ENCODE results near the gene KIF3A. TPM values are rescaled to one million over a fixed set of nuclear protein-coding genes. Genes with fewer than 3 reads are reported as not detected.

The KIF3A gene
- total RNA-seq, 1 donor from 2014 or later = 25.4 TPM

GRCh38 chr5:132770476-132771159 is 33.3 kb upstream of the KIF3A start:
- peaks cover 89% of the 10 kb centered on the region for H3K79me2 ChIP-seq (ENCODE audit: insufficient read depth, low read length)
- Mint-ChIP-seq H3K27me3 (ENCODE audit: low read depth, unreplicated experiment) (no peaks in the 10 kb centered on the region), H3K27ac (ENCODE audit: unreplicated experiment) (peak overlapping the region; percentile 93), H3K4me1 (ENCODE audit: low read depth, unreplicated experiment) (peaks cover 56% of the 10 kb centered on the region), H3K36me3 (ENCODE audit: low read depth, unreplicated experiment) (peaks cover 6% of the 10 kb centered on the region), H3K4me3 (ENCODE audit: unreplicated experiment) (peak overlapping the region; percentile 57), H3K9me3 (ENCODE audit: unreplicated experiment) (no peaks in the 10 kb centered on the region)
- no peak overlapping the region for H3K4me3 ChIP-seq (ENCODE audit: insufficient read depth, low read depth, low read length)
- peaks cover 15% of the 10 kb centered on the region for H3K4me1 ChIP-seq (ENCODE audit: insufficient read depth, low read length)
- no peak overlapping the region for H3K4me2 ChIP-seq (ENCODE audit: low read length)
- H3K27ac ChIP-seq (ENCODE audit: low read depth, low read length) = no peak overlapping the region
- FAIRE-seq = no peak
- peaks cover 88% of the 10 kb centered on the region for H4K20me1 ChIP-seq (ENCODE audit: insufficient read depth, low read length)
- H3K9ac ChIP-seq (ENCODE audit: low read length) = no peak overlapping the region
- DNase-seq (ENCODE audit: low read depth) = no peak
- no peaks in the 10 kb centered on the region for H3K9me3 ChIP-seq (ENCODE audit: insufficient read depth, low read depth, low read length)
- TF ChIP-seq CTCF (IDR thresholded peaks at IDR 0.05; ENCODE audit: insufficient read depth, low read depth, low read length) = no peak
- no peak for TF ChIP-seq EZH2 (IDR thresholded peaks at IDR 0.05; ENCODE audit: insufficient read depth, low read length)
- no peaks in the 10 kb centered on the region for H3K36me3 ChIP-seq (ENCODE audit: insufficient read depth, low read length)
- H2AFZ ChIP-seq (ENCODE audit: low read depth, low read length) = no peak overlapping the region
- H3K27me3 ChIP-seq (ENCODE audit: insufficient read depth, low read length) = no peaks in the 10 kb centered on the region

- H3K4me3 ChIP-seq (ENCODE audit: insufficient read depth, low read depth, low read length) = no peak overlapping the region
- no peaks in the 10 kb centered on the region for H3K9me3 ChIP-seq (ENCODE audit: insufficient read depth, low read depth, low read length)
- Mint-ChIP-seq H3K27ac (ENCODE audit: unreplicated experiment) (no peak overlapping the region), H3K36me3 (ENCODE audit: low read depth, unreplicated experiment) (peaks cover 9% of the 10 kb centered on the region), H3K9me3 (ENCODE audit: unreplicated experiment) (no peaks in the 10 kb centered on the region), H3K4me3 (ENCODE audit: unreplicated experiment) (no peak overlapping the region), H3K27me3 (ENCODE audit: low read depth, unreplicated experiment) (no peaks in the 10 kb centered on the region), H3K4me1 (ENCODE audit: low read depth, unreplicated experiment) (peaks cover 42% of the 10 kb centered on the region)
- no peak overlapping the region for H2AFZ ChIP-seq (ENCODE audit: low read depth, low read length)
- TF ChIP-seq EZH2 (IDR thresholded peaks at IDR 0.05; ENCODE audit: insufficient read depth, low read length) (no peak), CTCF (IDR thresholded peaks at IDR 0.05; ENCODE audit: insufficient read depth, low read depth, low read length) (no peak)
- peaks cover 7% of the 10 kb centered on the region for H3K36me3 ChIP-seq (ENCODE audit: insufficient read depth, low read length)
- no peaks in the 10 kb centered on the region for H3K27me3 ChIP-seq (ENCODE audit: insufficient read depth, low read length)
- H4K20me1 ChIP-seq (ENCODE audit: insufficient read depth, low read length) = peaks cover 71% of the 10 kb centered on the region
- no peak overlapping the region for H3K9ac ChIP-seq (ENCODE audit: low read length)
- peaks cover 70% of the 10 kb centered on the region for H3K79me2 ChIP-seq (ENCODE audit: insufficient read depth, low read length)
- FAIRE-seq (no peak), DNase-seq (ENCODE audit: low read depth) (no peak)
- no peak overlapping the region for H3K27ac ChIP-seq (ENCODE audit: low read depth, low read length)
- H3K4me1 ChIP-seq (ENCODE audit: insufficient read depth, low read length) = peaks cover 15% of the 10 kb centered on the region
- H3K4me2 ChIP-seq (ENCODE audit: low read length) = peak overlapping the region; percentile 69
These were observed 31.1 kb upstream of the KIF3A start for GRCh38 chr5:132768485-132768868.

GRCh38 chr5:132767150-132767549 is 29.8 kb upstream of the KIF3A start:
- TF ChIP-seq CTCF (IDR thresholded peaks at IDR 0.05; ENCODE audit: insufficient read depth, low read depth, low read length) (no peak), EZH2 (IDR thresholded peaks at IDR 0.05; ENCODE audit: insufficient read depth, low read length) (no peak)
- Mint-ChIP-seq H3K9me3 (ENCODE audit: unreplicated experiment) (no peaks in the 10 kb centered on the region), H3K27me3 (ENCODE audit: low read depth, unreplicated experiment) (no peaks in the 10 kb centered on the region), H3K4me3 (ENCODE audit: unreplicated experiment) (peak overlapping the region; percentile 27), H3K36me3 (ENCODE audit: low read depth, unreplicated experiment) (peaks cover 15% of the 10 kb centered on the region), H3K4me1 (ENCODE audit: low read depth, unreplicated experiment) (peaks cover 32% of the 10 kb centered on the region), H3K27ac (ENCODE audit: unreplicated experiment) (peak overlapping the region; percentile 89)
- FAIRE-seq (no peak), DNase-seq (ENCODE audit: low read depth) (no peak)
- Histone ChIP-seq H3K27ac (ENCODE audit: low read depth, low read length) (peak overlapping the region; percentile 17), H4K20me1 (ENCODE audit: insufficient read depth, low read length) (peaks cover 61% of the 10 kb centered on the region), H3K4me3 (ENCODE audit: insufficient read depth, low read depth, low read length) (no peak overlapping the region), H3K27me3 (ENCODE audit: insufficient read depth, low read length) (no peaks in the 10 kb centered on the region), H3K36me3 (ENCODE audit: insufficient read depth, low read length) (peaks cover 7% of the 10 kb centered on the region), H3K4me1 (ENCODE audit: insufficient read depth, low read length) (peaks cover 15% of the 10 kb centered on the region), H3K79me2 (ENCODE audit: insufficient read depth, low read length) (peaks cover 57% of the 10 kb centered on the region), H3K4me2 (ENCODE audit: low read length) (peak overlapping the region; percentile 69), H3K9me3 (ENCODE audit: insufficient read depth, low read depth, low read length) (no peaks in the 10 kb centered on the region), H2AFZ (ENCODE audit: low read depth, low read length) (no peak overlapping the region), H3K9ac (ENCODE audit: low read length) (no peak overlapping the region)

All from astrocyte (in vitro differentiated cells and primary cell).